Testis (tissue), 2 donors: ENCODE measurements around the gene OVAAL.

ENCODE experiments used
- POLR2A ChIP-seq: fragments of 450-650 bp; IDR thresholded peaks from one replicate; pipeline ENCODE4 v1.6.1; 2017; ENCODE audit warnings: antibody characterized with exemption, mild to moderate bottlenecking, moderate library complexity
- TF ChIP-seq, protein P1 (sequence below), 3 experiments: fragments of 450-650 bp in 2 of 3; fragments of 200-600 bp in 1 of 3; sonication (generic) in 1 of 3; IDR thresholded peaks; one replicate each; pipeline ENCODE4 v1.5.1; 2016 to 2019; ENCODE audit warnings: antibody characterized with exemption in 3 of 3, mild to moderate bottlenecking in 2 of 3, moderate library complexity in 1 of 3

DNA sequence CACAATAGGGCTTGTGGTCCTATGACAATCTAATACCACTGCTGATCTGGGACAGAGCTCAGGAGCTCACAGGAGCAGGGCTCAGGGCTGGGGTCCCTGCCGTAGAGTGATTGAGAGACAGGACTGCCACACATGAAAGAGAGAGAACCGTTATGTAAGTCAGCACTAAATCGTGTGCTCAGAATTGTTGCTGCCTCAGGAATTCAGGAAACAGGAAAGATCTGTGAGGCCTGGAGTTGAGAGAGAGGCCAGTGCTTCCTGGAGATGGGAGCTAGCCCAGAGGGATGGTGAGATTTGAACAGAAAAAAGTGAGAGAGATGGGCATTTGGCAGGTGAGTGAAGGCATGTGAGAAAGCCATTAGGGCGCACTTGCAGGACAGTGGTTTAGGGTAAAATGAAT lies 38.9 kb upstream of the OVAAL start:
- TF ChIP-seq, protein P1, sequence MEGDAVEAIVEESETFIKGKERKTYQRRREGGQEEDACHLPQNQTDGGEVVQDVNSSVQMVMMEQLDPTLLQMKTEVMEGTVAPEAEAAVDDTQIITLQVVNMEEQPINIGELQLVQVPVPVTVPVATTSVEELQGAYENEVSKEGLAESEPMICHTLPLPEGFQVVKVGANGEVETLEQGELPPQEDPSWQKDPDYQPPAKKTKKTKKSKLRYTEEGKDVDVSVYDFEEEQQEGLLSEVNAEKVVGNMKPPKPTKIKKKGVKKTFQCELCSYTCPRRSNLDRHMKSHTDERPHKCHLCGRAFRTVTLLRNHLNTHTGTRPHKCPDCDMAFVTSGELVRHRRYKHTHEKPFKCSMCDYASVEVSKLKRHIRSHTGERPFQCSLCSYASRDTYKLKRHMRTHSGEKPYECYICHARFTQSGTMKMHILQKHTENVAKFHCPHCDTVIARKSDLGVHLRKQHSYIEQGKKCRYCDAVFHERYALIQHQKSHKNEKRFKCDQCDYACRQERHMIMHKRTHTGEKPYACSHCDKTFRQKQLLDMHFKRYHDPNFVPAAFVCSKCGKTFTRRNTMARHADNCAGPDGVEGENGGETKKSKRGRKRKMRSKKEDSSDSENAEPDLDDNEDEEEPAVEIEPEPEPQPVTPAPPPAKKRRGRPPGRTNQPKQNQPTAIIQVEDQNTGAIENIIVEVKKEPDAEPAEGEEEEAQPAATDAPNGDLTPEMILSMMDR (IDR thresholded peaks at IDR 0.05) = no peak
- TF ChIP-seq POLR2A = no peak
